GM15510 (cell line): ENCODE results near the gene ZNF414.

ENCODE experiments used
- POLR2A ChIP-seq: IDR thresholded peaks from 3 replicates; pipeline ENCODE4 v1.6.1; 2011; ENCODE audit warnings: borderline replicate concordance; ENCODE audit not compliant: insufficient read length; ENCODE audit errors: extremely low read depth

The ZNF414 gene, protein sequence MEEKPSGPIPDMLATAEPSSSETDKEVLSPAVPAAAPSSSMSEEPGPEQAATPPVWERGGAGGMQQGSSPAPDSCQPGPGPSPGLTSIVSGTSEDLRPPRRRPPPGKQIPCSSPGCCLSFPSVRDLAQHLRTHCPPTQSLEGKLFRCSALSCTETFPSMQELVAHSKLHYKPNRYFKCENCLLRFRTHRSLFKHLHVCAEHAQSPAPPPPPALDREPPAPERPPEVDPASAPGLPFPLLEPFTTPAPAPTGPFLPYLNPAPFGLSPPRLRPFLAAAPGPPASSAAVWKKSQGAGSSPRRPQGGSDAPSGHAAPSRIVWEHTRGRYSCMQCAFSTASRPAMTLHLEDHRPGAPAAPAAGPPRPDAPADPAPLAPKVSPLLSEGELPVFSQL

GRCh38 chr19:8513687-8514504 lies at the start of gene ZNF414:
Gene ZNF414 (minus strand): TSS chr19:8514167. CDS start chr19:8514046, 121 bp downstream.
- TF ChIP-seq POLR2A = peak; percentile 90

DNA sequence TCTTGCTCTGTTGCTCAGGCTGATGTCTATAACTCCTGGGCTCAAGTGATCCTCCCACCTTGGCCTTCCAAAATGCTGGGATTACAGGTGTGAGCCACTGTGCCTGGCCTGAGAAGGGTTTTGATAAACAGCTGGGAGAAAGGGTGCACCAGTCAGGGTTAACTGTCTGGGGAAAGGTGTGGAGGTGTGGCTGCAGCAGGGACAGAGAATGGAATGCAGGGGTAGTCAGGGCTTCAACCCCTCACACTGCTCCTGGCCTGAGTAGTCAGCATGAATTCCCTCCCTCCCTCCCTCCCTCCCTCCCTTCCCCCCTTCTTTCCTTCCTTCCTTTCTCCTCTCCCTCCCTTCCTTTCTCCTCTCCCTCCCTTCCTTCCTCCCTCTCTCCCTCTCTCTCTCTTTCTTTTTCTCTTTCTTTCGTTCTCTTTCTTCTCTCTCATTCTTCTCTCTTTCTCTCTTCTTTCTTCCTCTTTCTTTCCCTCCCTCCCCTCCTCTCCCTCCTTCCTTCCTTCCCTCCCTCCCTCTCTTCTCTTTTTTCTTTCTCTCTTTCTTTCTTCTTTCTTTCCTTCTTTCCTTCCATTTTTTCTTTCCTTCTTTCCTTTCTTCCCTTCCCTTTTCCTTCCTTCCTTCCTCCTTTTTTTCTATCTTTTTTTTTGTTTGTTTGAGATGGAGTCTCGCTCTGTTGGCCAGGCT lies 47.3 kb upstream of the ZNF414 start:
- no peak for TF ChIP-seq POLR2A

DNA sequence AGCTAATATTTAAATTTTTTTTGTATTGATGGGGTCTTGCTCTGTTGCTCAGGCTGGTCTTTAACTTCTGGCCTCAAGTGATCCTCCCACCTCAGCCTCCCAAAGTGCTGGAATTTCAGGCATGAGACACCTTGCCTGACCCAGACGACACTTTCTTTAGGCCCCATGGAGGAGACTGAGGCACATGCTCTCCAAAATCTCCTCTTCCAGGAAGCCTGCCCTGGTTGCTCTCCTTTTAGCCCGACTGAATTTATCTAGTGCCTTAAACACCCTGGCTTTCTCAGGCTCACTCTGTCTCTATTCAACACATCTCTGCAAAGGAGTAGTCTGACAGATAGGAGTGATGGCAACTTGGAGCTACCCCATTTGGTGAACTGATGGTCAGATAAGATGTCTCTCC lies 44.4 kb upstream of the ZNF414 start:
- TF ChIP-seq POLR2A = no peak

- no peak for TF ChIP-seq POLR2A
These were observed 43.8 kb upstream of the ZNF414 start for GRCh38 chr19:8557642-8558238.

DNA sequence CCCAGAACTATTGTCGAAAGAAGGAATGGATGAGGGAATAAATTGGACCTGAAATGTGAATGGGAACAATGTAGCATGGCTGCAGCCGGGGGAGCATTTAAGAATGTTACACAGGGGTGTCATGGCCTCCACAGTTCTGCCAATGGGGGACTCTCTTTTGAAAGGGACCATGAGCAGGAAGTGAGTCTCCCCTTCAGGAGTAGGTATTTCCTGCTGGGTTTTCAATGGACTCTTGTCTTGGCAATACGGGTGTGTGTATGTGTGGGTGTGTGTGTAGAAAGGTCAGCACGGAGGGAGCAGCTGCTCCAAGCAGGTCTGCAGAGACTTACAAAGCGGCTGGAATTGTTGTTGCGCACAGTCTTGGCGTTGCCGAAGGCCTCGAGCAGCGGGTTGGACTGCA lies 38.8 kb upstream of the ZNF414 start:
- TF ChIP-seq POLR2A = no peak

DNA sequence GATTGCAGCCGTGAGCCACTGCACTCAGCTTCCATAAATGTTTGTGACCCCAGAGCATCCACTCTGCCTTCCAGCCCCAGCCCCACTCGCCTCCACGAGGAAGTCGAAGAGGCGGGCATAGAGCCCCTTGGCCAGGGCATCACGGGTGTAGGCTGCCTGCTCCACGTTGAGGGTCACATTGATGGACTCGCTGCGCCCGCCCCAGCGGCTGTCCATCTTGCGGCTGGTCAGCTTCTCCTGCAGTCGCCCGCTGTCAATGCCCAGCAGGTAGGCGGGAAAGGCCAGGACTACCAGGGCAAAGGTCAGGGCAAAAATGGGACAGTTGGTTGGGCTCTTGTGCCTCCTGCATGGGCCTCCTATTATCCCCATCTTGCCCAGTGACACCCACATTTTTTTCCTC lies 36.1 kb upstream of the ZNF414 start:
- no peak for TF ChIP-seq POLR2A

GRCh38 chr19:8545743-8546142 lies 31.8 kb upstream of the ZNF414 start:
- no peak for TF ChIP-seq POLR2A

DNA sequence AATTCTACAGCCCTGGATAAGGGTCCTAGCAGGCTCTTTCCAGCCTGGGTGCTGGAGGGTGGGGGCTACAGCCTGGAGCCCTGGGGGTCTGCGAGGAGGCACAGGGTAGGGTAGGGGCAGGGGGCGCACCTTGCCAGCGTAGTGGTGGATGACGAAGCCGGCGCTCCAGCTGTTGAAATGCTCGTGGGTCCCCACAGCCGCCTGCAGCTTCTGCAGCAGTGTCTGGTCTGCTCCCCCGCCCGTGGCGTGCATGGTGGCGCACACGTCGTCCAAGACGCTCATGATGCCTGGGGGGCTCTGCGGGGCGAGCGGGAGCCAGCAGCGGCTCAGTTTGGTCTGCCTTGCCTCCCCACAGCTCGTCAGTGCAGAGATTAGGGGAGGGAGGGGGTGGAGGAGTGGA lies 30.2 kb upstream of the ZNF414 start:
- no peak for TF ChIP-seq POLR2A

- TF ChIP-seq POLR2A = no peak
These were observed 25.7 kb upstream of the ZNF414 start for GRCh38 chr19:8539621-8540149.

DNA sequence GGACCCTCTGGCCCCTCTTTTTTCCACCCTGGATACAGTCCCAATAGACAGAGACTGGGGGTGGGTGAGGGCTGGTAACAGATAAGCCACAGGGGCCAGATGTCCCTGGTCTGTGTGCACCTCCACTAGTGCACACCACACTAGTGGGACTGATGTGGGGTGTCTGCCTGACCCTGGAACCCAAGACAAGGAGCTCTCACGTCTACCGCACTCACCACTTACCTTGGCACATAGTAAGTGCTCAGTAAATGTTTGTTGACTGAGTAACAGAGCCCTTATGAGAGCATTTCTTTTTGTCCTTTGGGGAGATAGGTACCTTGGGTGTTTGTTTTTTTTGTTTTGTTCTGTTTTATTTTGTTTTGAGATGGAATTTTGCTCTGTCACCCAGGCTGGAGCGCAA lies 23.1 kb upstream of the ZNF414 start:
- TF ChIP-seq POLR2A = no peak

DNA sequence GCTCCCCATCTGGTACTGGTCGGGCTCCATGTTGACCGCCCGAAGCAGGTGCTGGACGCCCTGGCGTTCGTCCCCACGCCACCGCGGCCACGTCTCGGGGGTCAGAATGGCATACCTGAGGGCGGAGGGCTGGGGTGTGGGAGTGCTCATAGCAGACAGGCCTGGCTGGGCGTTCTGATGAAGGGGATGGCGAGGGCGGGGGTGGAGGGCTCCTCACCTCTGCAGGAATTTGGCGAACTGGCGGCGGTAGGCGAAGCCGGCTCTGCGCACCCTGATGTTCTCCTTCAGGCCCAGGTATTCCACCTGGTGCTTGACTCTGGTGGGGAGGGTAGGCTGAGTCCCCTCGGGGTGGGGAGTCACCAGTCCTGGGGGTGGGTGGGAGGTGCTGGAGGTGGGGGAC lies 22.3 kb upstream of the ZNF414 start:
- TF ChIP-seq POLR2A = no peak

GRCh38 chr19:8532225-8532624 lies 18.3 kb upstream of the ZNF414 start:
- no peak for TF ChIP-seq POLR2A

DNA sequence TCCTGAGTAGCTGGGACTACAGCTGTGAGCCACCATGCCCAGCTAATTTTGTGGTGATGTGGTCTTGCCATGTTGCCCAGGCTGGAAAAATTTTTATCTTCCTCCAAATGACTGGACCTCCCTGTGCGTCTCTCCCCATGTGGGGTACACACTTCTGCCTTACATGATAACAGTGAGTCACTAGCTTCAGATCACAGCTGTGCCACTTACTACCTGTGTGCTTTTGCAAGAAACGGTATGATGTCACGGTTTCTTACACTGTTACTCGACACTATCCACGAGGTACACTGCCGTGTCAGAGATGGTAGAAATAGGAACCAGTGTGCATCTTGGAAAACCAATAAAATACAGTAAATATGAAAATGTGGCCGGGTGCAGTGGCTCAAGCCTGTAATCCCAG lies 17.5 kb upstream of the ZNF414 start:
- TF ChIP-seq POLR2A = no peak

DNA sequence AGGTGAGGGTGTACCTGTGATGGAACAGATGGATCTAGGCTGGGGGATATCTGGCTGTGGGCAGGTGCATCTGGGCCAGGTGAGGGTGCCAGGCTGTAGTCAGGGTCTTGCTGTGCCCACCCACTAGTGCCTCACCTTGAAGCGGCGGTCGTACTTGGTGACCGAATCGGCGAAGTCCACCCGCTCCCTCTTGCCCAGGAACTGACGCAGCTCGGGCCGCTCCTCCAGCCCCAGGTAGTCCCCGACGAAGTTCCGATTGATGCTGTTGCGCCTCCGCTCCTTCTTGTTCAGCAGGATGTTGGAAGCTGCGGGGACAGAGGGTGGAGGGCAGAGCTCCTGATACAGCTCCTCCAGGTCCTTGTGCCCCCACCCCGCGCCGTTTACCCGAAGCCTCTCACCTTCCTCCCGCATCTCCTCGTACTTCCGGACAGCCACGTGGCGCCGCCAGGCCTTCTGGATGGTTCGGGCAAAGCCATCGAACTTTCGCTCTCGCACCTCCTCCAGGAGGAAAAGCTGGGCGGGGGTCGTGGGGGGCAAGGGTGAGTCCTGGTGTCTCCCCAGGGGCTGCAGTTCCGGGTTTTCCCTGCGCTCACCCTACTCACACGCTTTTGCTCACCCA lies 16.2 kb upstream of the ZNF414 start:
- no peak for TF ChIP-seq POLR2A
